HG02678 (cell line): Measurements from ENCODE around the gene NDUFB6.
A peak's percentile ranks its signal among the peaks of the same experiment; 100 is the strongest.
"Not testable (repeated sequence)": the region's sequence is repeated elsewhere in the genome, so short reads cannot be mapped to it uniquely, and the experiment has no call there.

ENCODE experiments used
- ATAC-seq: cut with Tn5 transposase; IDR thresholded peaks from one replicate; pipeline ENCODE4 v1.9.1; 2021; ENCODE audit warnings: mild to moderate bottlenecking, moderate library complexity; ENCODE audit not compliant: unreplicated experiment

NDUFB6 gene

DNA sequence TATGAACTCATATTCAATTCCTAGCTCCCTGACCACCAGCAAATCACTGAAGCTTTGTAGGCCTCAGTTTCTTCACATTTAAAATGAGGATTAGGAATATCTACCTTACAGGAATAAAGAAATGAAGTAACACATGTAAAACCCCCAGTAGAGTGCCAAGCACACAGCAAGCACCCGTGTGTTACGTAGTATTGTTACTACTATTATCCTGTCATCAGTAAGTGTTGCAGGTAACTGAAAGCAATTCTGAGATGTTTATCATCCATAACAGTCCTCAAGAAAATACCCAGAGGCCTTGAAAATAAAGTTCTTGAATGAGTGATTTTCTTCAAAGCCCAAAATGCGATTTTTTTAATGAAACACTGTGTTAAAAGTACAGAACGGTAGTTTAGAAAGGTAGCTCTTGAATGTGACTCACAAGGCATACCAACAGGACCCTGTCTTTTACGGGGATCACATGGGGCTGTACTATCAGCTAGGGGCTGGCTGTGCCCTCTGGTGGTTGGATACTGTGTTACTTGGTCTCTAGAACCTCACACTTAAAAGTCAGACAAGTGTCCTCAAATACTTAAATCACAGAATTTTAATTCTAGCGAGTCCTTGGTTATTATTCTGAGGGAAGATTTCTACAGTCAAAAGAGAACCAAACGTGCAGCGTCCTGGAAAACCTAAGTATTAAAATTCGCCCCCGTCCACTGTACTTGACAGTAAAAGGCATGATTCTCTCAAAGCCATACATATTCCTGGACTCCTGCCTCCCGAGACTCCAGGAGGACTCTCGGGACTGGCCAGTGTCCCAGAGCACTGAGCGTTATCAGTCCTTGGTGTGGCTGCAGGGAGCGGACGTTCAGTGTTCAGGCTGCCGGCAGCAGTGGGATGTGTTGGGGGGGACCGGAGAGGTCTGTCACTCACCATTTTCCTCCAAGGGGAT lies 725 bp downstream of the NDUFB6 start:
- peak; percentile 85 for ATAC-seq

DNA sequence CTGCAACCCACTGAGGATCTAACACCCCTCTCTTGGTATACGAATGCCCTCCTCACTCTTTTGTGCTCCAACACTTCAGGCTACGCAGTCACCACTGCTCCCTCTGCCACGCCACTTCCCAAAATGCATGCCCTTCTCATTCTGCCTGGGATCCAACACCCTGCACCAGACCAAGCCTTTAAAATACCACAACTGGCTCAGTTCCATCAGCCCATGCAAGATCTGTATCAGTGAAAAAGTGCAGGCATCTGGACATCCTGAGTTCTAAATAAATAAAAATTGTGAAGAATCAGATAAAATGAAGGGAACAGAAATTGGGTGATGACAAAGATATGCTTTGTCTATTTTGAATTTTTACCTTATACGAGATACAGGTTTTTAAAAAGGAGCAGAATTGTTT lies 2.7 kb downstream of the NDUFB6 start:
- no peak for ATAC-seq

DNA sequence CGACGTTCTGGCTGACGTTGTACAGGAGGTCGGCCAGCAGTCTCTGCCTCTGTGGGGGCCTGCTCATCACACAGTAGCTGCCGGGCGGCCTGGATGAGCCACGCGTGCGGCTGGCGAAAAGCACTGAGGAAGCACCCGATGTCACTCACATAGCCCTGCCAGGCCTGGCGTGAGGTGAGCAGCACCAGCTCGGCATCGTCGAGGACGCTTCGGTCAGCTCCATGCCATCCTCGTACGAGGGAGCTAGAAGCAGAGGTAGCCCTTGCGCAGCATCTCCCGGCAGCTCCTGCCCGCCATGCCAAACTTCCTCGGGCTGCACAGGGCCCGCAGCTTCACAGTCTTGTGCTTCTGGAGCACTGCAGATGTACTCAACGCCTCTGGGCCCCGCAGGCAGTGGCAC lies 6.2 kb downstream of the NDUFB6 start:
- no peak for ATAC-seq

DNA sequence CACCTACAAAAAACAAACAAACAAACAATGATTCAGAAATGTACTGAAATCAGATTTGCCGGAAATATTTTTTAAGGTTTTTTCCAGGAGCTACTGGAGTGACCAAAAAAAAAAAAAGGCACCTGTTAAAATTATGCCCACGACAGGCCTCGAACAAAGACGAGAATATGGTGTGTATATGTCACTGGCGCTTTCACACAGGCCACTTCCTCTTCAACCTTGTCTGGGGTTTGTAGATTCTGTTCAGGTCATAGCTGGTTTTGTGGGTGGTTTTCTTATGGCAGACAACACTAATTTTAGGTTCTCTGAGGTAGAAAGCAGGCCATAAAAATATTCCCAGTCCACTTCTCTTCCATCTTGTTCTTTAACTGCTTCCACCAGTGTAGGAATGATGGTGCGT lies 7.0 kb downstream of the NDUFB6 start:
- ATAC-seq: no peak

DNA sequence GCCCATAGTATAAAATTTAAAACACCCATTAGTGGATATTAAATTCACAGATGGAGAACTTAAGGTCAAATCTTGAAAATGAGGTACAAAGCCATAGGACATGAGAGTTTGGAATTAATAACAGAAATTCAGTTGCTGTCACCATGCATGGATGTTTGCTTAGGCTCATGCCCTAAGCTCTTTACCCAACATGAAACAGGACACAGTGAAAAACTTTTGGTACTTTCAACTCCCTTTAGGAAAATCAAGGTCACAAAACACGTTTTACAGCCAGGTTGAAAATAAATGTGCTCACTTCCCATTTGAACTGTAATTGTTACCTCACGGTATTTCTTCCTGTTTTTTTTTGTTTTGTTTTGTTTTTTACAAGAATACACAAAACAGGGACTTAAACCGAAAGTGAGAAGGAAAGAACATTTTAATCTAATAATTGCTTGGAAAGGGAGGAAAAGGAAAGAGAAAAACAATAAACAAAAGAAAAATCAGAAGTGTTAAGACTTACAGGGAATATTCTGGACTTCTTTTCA lies 14.5 kb downstream of the NDUFB6 start:
- ATAC-seq: no peak

DNA sequence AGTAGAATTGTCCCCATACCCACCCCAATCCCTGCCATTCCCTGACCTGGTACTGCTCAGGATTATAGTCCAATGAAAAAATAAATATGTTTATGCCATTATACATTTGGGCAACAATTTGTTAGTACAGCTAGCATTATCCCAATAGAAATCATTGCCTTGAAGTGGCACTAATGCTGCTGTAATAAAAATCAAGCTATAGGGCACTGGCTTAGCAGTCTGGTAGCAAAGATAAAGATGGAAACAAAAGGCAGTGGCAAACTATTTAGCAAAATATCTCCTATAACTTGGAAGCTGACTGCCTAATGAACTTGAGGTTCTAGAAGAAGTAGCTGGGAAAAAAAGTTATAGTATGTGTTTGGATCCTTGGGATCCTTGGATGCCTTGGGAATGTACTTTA lies 18.4 kb downstream of the NDUFB6 start:
- ATAC-seq: no peak

DNA sequence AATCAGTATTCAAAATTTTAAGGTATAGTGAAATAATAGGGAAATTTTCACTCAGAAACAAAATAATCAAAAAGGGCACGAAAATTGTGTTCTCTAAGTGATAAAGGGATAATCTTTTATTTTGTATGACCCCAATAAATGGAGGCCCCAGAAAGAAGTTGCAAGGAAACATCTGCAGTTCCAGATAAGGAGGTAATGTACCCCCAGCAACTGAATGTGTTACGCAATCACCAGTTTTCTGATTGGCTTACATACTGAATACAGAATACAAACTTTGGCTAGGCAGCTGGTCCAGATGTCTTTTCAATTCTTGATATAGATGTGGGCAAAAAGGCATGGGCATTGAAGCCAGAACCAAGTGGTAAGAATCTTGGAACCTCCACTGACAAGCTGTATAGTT lies 18.9 kb downstream of the NDUFB6 start:
- no peak for ATAC-seq

DNA sequence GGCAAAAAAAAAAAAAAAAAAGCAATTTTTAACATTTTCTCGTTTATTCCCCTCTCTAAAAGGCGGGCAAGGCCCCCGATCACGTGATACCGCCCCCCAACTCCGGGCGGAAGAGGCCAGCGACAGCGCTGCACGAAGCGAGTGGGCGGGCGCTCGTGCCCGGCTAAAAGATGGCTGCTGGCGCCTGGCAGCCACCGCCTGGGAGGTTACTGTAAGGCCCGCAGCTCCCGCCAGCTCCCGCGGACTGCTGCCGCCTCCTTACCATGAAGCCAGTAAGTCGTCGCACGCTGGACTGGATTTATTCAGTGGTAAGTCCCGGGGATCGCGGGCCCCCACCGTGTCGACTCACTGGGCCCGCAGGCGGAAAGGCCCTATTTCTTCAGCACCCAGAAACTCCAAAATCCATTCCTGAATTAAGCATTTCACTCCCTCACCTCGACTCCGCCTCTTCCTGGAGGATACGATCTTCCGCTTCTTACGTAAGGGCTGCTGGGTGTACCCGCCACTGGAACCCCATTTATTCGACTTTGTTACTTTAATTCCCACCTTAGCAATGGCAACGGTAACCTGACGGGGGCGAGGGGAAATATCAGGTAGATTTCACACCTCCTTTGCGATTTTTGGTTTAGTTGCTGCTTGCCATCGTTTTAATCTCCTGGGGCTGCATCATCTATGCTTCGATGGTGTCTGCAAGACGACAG lies 20.6 kb downstream of the NDUFB6 start, which contains the start of the genes SMIM27 and TOPORS:
SMIM27 (plus strand) TSS at position 156 of the 701 bp plus-strand sequence; CDS start at position 264, 108 bp downstream.
TOPORS (minus strand) TSS at position 415 of the 701 bp plus-strand sequence; CDS start at position 265, 150 bp downstream.
- peak; percentile 74 for ATAC-seq

DNA sequence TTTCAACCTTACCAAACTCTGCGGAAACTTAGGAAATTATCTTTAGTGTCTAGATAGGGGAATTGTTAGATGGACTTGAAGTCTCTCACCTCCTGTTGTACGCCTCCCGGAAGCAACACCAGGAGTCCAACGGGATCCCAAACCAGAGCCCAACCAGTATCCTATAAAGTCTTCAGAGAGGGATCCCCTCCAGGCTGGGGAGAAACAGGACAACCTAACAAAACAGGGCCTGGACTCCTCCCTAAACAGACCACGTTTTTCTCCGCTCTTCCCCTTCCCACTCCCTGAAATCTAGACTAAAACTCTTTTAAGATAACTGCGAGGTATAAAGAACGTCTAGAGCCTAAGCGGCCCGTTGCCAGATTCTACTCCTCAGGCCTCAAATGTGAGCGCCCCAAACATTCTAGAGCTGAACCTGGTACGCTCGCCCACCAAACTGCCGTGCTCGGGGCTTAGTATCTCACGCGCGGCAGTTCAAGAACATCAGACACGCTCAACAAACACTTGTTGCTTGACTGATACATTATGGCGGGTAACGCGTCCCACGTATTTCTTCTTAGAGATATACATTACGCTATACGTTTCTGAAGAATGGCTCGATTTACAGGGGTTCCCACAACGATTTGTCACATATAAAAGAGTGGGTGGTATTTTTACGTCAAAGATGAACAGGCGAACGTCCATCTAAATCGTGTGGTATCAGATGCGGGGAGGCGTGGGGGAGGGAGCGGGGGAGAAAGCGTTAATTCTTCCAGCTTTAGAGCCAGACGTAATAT lies 21.5 kb downstream of the NDUFB6 start:
- no peak for ATAC-seq

DNA sequence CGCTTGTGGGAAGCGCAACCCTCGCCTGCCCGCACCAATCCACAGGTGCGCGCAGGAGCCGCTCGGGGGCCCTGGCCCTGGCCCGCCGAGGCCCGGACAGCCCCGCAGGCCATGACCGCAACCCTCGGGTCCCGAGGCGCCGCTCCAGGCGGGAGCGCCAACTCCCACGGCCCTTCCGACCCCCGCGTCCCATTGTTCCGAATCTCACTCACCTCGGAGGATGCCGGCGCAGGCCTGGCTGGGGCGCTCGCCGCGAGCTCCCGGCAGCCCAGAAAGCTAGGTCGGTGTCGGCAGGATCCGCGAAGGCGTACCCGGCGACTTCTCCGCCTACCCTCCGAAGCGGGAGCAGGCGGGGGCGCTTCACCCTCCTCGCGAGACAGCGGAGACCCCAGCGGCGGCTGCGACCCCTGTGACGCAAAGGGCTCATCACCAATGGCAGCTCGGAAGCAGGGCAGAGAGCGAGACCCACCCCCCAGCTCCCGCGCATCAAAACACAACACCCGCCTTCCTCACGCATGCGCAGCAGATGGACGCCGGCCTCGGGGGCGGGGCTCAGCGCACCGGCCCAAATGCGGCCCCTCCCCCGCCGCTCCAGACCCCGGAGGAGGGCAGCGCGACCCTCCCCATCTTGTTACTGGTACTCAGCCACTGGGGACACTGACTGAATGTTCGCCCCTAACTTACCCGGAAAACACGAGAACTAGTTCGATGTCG lies 22.2 kb downstream of the NDUFB6 start:
- ATAC-seq: peak; percentile 71

DNA sequence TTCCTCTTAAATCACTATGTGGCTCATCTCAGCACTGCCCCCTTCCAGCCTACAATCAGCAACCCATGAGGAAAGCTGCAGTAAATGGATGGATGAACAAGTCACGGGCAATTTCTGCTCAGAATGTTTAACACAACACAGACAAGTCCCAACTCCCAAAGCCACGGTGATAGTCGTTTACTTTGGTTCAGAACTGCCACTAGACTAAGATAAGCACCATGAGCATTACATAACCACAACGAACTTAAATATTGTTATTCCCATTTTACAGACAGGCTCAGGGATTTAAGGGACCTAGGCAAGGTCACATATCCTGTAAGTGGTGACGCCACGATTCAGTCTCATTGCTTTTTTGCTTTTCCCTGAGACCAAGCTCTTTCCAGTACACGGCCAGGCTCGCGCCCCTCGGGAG lies 22.8 kb downstream of the NDUFB6 start:
- no peak for ATAC-seq

DNA sequence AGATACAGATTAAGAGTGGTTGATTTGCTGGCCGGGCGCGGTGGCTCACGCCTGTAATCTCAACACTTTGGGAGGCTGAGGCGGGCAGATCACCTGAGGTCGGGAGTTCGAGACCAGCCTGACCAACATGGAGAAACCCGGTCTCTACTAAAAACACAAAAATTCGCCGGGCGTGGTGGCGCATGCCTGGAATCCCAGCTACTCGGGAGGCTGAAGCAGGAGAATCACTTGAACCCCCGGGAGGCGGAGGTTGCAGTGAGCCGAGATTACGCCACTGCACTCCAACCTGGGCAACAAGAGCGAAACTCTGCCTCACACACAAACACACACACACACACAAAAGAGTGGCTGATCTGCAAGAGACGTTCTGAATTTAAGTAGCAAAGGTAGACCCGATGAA lies 24.7 kb downstream of the NDUFB6 start:
- not testable (repeated sequence) for ATAC-seq

DNA sequence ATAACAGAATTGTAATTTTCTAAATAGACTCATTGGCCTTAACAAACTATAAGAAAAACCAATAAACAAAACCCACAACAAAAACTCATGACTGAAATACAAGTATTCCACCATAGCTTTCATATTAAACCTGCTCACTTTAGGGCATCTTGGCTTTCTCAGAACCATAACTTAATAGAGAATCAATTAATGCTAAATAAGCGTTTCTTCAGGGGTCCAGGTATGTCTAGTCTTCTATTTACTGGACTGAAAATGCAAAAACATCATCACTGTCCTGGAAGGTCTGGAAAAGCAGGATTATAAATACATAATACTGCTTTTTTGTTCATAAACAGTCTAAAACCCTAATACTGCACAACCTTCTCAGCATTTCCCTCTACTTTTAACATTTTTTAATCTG lies 27.1 kb downstream of the NDUFB6 start:
- no peak for ATAC-seq

DNA sequence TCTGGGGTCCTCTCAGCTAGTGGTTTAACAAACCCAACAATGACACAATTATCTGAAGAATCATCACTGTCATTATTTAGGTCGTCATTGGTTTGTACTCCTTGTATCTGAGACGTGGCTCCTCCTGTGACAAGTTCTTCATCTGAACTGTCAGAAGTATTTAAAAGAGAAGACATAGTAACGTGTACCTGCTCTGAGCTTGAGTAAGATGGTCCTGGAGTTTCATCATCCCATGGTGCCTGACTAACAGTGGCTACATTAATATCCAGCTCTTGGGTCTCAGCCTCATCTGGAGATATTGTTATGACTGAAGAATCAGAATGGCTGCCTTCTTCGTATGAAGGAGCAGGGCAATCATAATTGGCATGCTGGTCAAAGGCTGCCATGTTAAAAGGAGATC lies 29.9 kb downstream of the NDUFB6 start:
- ATAC-seq: no peak

DNA sequence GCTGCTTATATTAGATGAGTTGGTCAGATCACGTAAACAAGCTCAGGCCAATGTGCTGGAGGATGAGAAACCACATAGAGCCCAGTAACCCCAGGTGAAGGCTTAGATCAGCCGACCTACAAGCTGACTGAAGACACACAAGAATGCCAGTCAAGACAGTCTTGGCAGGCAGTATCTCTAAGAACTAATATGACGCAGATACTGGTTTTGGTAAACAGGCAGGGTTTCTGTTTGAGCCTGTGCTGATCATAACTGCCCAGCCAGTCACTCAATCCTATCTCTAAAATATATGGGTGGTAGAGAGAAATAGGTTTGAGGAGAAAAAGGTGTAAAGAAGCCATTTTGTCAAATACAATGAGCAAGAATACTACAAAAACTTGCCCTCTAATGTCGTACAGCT lies 39.1 kb downstream of the NDUFB6 start:
- no peak for ATAC-seq

DNA sequence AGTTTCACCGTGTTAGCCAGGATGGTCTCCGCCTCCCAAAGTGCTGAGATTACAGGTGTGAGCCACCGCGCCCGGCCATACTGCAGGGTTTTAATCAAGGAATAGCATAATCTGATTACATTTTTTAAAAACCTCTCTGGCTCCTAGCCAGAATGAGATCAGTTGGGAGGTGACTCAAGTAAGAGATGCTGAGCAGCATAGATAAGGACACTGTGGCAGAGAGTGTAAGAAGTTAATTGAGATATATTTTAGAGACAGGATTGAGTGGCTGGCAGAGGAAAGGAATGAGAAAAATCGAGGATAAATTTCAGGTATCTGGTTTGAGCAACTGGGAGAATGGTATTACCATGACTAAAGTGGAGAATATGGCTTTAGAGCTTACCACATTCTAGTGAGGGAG lies 39.6 kb downstream of the NDUFB6 start:
- ATAC-seq: no peak

DNA sequence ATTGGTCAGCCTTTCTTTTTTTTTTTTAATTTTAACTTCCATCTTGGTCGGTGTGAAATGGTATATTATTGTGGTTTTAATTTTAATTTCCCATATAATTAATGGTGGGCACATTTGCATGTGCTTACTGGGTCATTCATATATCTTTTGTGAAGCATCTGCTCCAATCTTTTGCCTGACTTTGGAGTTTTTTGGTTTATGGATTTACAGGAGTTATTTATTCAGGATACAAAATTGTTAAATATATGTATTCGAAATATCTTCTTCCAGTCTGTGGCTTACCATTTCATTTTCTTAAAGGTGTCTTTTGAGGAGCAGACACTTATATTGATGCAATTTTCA lies 46.3 kb downstream of the NDUFB6 start:
- ATAC-seq: no peak

DNA sequence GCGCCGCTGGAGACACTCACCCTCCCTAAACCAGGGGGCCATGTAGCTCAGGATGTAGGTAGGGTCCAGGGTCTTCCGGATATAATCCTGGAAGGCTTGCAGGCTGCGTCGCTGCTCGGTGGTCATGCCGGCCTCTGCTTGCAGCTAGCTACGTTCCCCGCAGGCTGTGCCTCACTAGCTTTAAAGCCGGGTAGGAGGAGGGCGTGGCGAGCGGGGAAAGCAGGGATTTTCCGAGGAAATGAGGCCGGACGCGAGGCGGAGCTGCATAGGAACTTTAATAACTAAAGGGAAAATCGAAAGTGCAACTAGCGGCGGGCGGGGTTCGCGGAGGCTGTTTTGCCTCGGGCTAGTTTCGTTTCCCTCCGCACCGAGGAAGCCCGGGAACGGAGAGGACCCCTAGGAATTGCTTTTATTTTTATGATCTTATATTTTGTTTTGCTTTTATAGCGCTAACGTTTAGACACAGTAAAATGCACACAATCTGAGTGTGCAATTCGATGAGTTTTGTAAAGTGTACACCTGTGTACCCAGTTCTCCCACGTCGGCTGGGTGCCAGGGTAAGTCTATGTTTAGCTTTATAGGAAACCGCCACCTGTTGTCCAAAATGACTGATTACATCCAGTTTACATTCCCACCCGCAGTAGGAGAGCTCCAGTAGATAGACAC lies 46.8 kb downstream of the NDUFB6 start, which contains the start of gene RIGI:
RIGI (minus strand) TSS at position 156 of the 666 bp plus-strand sequence; CDS start at position 126, 30 bp downstream.
- peak; percentile 64 for ATAC-seq

DNA sequence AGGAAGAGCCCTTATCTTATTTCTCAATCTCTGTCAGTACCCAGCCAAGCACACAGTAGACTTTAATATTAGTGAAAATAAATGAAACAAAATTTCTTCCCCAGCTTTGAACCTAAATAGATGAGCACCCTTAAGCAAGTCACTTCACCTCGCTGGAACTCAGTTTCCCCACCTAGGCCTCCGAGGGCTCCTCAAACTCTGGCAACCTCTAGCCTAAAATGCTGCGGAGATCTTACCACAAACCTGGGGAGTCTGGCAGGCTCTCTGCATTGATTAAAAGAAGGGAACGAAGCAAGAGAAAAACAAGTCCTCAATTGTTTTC lies 47.3 kb downstream of the NDUFB6 start:
- no peak for ATAC-seq
